ENCODE measurements around the gene LIPF.

LIPF gene

GRCh38 chr10:88664142-88664541 is at the start of gene LIPF:
Gene LIPF (plus strand): TSS chr10:88664442. CDS start chr10:88667298, 2,856 bp downstream.
- DNase-seq (no peak), ATAC-seq (replicated peaks) (no peak)
- H3K4me3 Mint-ChIP-seq, result no peak within 1 kb of the TSS
- H3K27me3 Mint-ChIP-seq, result no peaks in the 10 kb centered on the region
- H3K36me3 Mint-ChIP-seq, result no peaks in the 10 kb centered on the region
- no peaks in the 10 kb centered on the region for H3K4me1 Mint-ChIP-seq
- H3K9me3 Mint-ChIP-seq, result peaks cover 2 to 3% of the 10 kb centered on the region in 2 donors
- H3K27ac Mint-ChIP-seq, result no peak within 1 kb of the TSS

DNA sequence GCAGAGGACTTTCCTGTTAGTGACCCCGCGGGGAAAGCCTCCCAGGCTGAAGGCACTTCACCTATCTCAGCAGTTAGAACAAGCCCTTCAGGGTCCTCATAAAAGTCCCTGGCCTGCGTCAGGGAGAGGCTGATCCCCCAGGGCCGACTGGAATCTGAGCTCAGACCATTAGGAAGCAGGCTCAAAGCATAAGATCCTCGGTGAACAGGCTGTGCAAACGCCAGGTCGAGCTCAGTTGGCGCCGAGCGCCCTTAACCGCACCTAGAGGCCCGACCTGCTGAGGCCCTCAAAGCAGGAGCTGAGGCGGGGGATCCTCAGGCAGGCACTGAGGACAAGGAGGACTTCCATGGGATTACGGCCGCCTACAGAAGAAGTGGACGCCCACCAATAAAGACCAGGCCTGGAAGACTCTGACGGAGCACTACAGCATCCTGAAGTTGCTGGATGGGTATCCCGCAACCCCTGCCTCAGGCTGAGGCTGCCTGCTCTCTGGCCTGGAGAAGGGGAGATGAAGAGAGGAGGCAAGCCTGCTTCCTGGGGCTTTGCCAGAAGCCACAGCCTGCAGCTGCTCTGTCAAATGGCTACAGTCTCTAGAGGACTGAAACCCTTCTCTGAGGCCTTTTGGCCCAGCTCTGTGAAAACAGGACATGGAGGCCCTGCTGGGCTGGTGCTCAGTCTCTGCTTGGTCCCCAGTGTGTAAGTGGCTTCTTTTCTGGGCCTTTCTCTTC is 47.8 kb upstream of the LIPF start:
- Mint-ChIP-seq H3K27me3 (no peaks in the 10 kb centered on the region), H3K9me3 (no peaks in the 10 kb centered on the region), H3K4me3 (no peak overlapping the region), H3K4me1 (no peaks in the 10 kb centered on the region), H3K27ac (no peak overlapping the region), H3K36me3 (no peaks in the 10 kb centered on the region)
- DNase-seq (no peak), ATAC-seq (replicated peaks) (no peak)

DNA sequence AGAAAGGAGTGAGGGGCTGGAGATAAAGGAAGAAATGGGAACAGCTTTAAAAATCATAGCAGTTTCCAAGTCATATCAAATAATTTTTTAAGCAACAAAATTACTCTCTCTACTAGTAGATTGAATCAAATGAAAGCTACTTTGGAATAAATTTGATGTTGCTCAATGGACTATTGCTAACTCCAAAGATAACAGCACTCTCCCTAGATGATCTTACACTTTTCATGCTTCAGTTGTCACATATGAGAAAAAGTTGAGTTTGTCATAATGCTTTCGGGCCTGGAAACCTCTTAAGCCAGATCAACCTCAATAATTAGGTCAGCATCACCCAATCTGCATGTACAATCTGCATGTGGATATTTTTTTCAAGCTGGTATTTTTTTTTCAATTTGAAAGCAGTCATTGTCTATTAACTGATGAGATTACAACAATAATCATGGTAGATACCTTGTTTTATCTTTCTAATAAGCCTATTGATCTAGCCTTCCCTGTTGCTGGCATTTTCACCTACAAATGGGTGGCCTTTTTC is 46.4 kb upstream of the LIPF start:
- H3K9me3 Mint-ChIP-seq, result no peaks in the 10 kb centered on the region
- no peaks in the 10 kb centered on the region for H3K4me1 Mint-ChIP-seq
- no peak for ATAC-seq (replicated peaks)
- no peak for DNase-seq
- no peaks in the 10 kb centered on the region for H3K36me3 Mint-ChIP-seq
- no peak overlapping the region for H3K27ac Mint-ChIP-seq
- no peak overlapping the region for H3K4me3 Mint-ChIP-seq
- no peaks in the 10 kb centered on the region for H3K27me3 Mint-ChIP-seq

DNA sequence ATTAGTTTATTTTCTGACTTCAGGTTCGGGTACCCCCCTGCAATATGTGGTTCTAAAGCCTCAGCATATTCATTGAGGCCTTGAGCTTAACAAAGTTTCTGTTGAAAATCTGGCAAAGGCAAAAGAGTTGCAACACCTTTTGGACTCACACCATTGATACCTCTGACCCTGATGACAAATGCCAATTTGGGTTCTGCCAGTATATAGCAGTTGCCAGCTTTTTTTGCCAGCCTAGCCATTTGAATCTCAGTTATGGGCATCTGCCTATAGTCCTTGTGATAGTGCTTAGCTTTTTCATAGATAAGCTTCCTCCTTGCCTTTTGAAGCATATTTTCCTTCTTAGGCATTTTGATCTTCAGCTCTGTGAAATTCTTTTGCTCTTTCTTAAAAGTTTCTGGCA is 45.7 kb upstream of the LIPF start:
- no peak overlapping the region for H3K27ac Mint-ChIP-seq
- H3K36me3 Mint-ChIP-seq, result no peaks in the 10 kb centered on the region
- ATAC-seq (replicated peaks), result no peak
- H3K9me3 Mint-ChIP-seq, result no peaks in the 10 kb centered on the region
- no peaks in the 10 kb centered on the region for H3K4me1 Mint-ChIP-seq
- no peaks in the 10 kb centered on the region for H3K27me3 Mint-ChIP-seq
- DNase-seq, result no peak
- H3K4me3 Mint-ChIP-seq, result no peak overlapping the region

DNA sequence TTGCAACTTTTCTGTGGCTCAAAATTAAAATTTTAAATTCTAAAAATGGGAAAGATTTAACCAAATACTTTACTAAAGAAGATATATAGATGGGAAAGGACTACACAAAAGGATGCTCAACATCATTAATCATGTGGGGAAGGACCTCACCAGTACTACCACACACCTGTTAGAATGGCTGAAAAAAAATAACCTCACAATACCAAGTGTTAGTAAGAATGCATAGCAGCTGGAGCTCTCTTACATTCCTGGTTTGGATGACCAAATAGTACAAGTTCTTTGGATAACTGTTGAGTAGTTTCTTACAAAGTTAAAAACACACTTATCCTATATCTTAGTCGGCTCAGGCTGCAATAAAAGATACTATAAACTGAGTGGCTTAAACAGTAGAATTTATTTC is 43.8 kb upstream of the LIPF start:
- DNase-seq (no peak), ATAC-seq (replicated peaks) (no peak)
- Mint-ChIP-seq H3K27me3 (no peaks in the 10 kb centered on the region), H3K36me3 (no peaks in the 10 kb centered on the region), H3K9me3 (no peaks in the 10 kb centered on the region), H3K4me1 (peaks cover 0 to 10% of the 10 kb centered on the region in 2 donors), H3K4me3 (no peak overlapping the region), H3K27ac (no peak overlapping the region)

DNA sequence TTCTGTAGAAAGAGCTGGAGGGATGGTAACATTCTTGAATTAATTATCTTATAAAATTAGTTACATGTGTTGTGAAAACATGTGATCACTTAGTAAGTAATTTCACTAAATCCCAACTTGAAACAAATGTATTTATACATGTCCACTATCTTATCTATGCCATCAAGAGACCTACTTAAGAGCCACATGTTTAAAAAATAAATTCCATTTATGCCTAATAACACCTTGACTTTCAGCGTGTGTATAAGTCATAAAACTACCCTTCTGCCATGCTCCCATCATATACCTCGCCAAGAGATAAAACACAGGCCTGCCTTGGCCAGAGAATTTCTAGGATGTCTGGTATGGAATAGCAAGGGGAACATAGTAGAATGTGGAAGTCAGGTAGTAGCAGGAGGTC is 40.4 kb upstream of the LIPF start:
- H3K27ac Mint-ChIP-seq, result no peak overlapping the region
- no peak overlapping the region for H3K4me3 Mint-ChIP-seq
- peaks cover 0 to 10% of the 10 kb centered on the region in 2 donors for H3K4me1 Mint-ChIP-seq
- no peaks in the 10 kb centered on the region for H3K27me3 Mint-ChIP-seq
- H3K9me3 Mint-ChIP-seq, result peaks cover 0 to 4% of the 10 kb centered on the region in 2 donors
- DNase-seq (no peak), ATAC-seq (replicated peaks) (no peak)
- no peaks in the 10 kb centered on the region for H3K36me3 Mint-ChIP-seq

- H3K36me3 Mint-ChIP-seq, result no peaks in the 10 kb centered on the region
- DNase-seq (no peak), ATAC-seq (replicated peaks) (peak; percentile 20 to 46)
- peaks cover 0 to 10% of the 10 kb centered on the region in 2 donors for H3K4me1 Mint-ChIP-seq
- H3K27me3 Mint-ChIP-seq, result no peaks in the 10 kb centered on the region
- no peak overlapping the region for H3K4me3 Mint-ChIP-seq
- peaks cover 0 to 5% of the 10 kb centered on the region in 2 donors for H3K9me3 Mint-ChIP-seq
- no peak overlapping the region for H3K27ac Mint-ChIP-seq
Measured at GRCh38 chr10:88624840-88625239, 39.4 kb upstream of the LIPF start.

GRCh38 chr10:88640186-88640585 is 24.1 kb upstream of the LIPF start:
- Mint-ChIP-seq H3K36me3 (peaks cover 0 to 5% of the 10 kb centered on the region in 2 donors), H3K27me3 (peaks cover 28 to 32% of the 10 kb centered on the region in 2 donors), H3K4me1 (no peaks in the 10 kb centered on the region), H3K4me3 (no peak overlapping the region), H3K9me3 (peaks cover 7 to 8% of the 10 kb centered on the region in 2 donors), H3K27ac (no peak overlapping the region)
- no peak for DNase-seq
- ATAC-seq (replicated peaks), result no peak

- Mint-ChIP-seq H3K36me3 (peaks cover 0 to 5% of the 10 kb centered on the region in 2 donors), H3K27ac (no peak overlapping the region), H3K4me3 (no peak overlapping the region), H3K9me3 (peaks cover 6 to 7% of the 10 kb centered on the region in 2 donors), H3K4me1 (peaks cover 2 to 3% of the 10 kb centered on the region in 2 donors), H3K27me3 (peaks cover 8 to 18% of the 10 kb centered on the region in 2 donors)
- ATAC-seq (replicated peaks) (no peak), DNase-seq (no peak)
Measured at GRCh38 chr10:88642209-88642608, 22.0 kb upstream of the LIPF start.

DNA sequence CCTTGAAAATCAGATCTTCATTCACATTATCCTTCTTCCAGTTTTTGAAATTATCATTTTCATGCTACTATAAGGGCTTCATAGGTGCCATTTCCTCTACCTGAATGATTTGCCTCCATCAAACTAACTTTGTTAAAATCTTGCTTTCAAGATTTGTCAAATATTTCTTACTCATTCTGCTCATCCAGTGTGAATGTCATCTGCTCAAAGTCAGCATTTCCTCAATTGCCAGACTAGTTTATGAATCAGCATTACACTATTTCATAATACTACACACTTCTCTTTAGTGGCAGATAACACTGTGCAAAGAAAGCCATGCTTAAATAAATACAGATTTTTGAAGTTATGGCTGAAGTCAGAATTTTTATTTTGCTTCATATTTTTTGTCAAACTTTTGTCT is 21.3 kb upstream of the LIPF start:
- peaks cover 2 to 6% of the 10 kb centered on the region in 2 donors for H3K4me1 Mint-ChIP-seq
- peak in 1 of 2 donors; percentile 31 for ATAC-seq (replicated peaks)
- no peak overlapping the region for H3K27ac Mint-ChIP-seq
- peaks cover under 1 to 12% of the 10 kb centered on the region in 2 donors for H3K27me3 Mint-ChIP-seq
- peaks cover 0 to 5% of the 10 kb centered on the region in 2 donors for H3K36me3 Mint-ChIP-seq
- peaks cover 6 to 7% of the 10 kb centered on the region in 2 donors for H3K9me3 Mint-ChIP-seq
- no peak for DNase-seq
- H3K4me3 Mint-ChIP-seq, result no peak overlapping the region

GRCh38 chr10:88647061-88647615 is 17.1 kb upstream of the LIPF start:
- Mint-ChIP-seq H3K4me3 (no peak overlapping the region), H3K36me3 (no peaks in the 10 kb centered on the region), H3K4me1 (peaks cover 2 to 6% of the 10 kb centered on the region in 2 donors), H3K9me3 (no peaks in the 10 kb centered on the region), H3K27me3 (peaks cover 0 to 5% of the 10 kb centered on the region in 2 donors), H3K27ac (no peak overlapping the region)
- no peak for DNase-seq
- ATAC-seq (replicated peaks), result no peak

- no peak overlapping the region for H3K27ac Mint-ChIP-seq
- peaks cover 2 to 6% of the 10 kb centered on the region in 2 donors for H3K4me1 Mint-ChIP-seq
- no peak overlapping the region for H3K4me3 Mint-ChIP-seq
- DNase-seq (no peak), ATAC-seq (replicated peaks) (no peak)
- H3K36me3 Mint-ChIP-seq, result no peaks in the 10 kb centered on the region
- no peaks in the 10 kb centered on the region for H3K27me3 Mint-ChIP-seq
- H3K9me3 Mint-ChIP-seq, result no peaks in the 10 kb centered on the region
Measured at GRCh38 chr10:88651101-88651551, 13.1 kb upstream of the LIPF start.

DNA sequence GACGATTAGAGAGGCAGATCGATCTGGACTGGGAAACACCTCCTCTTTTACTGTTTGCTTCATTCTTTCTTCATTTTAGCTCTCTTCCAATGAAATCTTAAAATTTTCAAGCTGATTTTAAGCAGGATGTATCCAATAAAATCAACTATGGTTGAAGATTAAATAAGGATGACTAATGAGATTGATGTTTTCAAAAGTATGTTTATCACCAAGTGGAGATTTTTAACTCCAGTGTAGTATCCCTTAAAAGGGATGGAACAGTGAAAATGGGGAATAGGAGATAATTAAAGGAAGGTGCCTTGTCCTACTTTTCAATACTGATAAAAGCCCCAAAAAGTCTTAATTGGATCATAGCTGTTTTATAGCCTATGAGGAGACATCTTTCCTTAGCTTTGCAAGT is 11.6 kb upstream of the LIPF start:
- ATAC-seq (replicated peaks) (no peak), DNase-seq (no peak)
- no peak overlapping the region for H3K27ac Mint-ChIP-seq
- no peaks in the 10 kb centered on the region for H3K4me1 Mint-ChIP-seq
- no peaks in the 10 kb centered on the region for H3K27me3 Mint-ChIP-seq
- no peaks in the 10 kb centered on the region for H3K36me3 Mint-ChIP-seq
- no peak overlapping the region for H3K4me3 Mint-ChIP-seq
- H3K9me3 Mint-ChIP-seq, result no peaks in the 10 kb centered on the region

DNA sequence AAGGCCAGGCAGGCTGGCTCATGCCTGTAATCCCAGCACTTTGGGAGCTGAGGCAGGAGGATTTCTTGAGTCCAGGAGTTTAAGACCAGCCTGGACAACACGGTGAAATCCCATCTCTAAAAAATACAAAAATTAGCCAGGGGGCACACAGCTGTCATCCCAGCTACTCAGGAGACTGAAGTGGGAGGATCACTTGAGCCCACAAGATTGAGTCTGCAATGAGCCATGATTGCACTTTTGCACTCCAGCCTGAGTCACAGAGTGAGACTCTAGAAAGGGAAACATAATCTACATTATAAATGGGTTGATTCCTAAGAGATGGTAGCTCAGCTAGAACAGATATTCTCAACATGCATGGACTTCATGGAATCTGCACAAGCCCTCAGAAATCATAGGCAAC is 6.3 kb upstream of the LIPF start:
- Mint-ChIP-seq H3K27ac (no peak overlapping the region), H3K27me3 (no peaks in the 10 kb centered on the region), H3K4me1 (no peaks in the 10 kb centered on the region), H3K36me3 (no peaks in the 10 kb centered on the region), H3K4me3 (no peak overlapping the region), H3K9me3 (no peaks in the 10 kb centered on the region)
- no peak for DNase-seq
- no peak for ATAC-seq (replicated peaks)
